Measurements from ENCODE around the gene IL1RN. TPM values are rescaled to one million over a fixed set of nuclear protein-coding genes. Genes with fewer than 3 reads are reported as not detected.
A peak's percentile ranks its signal among the peaks of the same experiment; 100 is the strongest.

IL1RN gene
- total and polyA plus RNA-seq, 2 of the 4 experiments (the other 2 are of a cell fraction): not detected

DNA sequence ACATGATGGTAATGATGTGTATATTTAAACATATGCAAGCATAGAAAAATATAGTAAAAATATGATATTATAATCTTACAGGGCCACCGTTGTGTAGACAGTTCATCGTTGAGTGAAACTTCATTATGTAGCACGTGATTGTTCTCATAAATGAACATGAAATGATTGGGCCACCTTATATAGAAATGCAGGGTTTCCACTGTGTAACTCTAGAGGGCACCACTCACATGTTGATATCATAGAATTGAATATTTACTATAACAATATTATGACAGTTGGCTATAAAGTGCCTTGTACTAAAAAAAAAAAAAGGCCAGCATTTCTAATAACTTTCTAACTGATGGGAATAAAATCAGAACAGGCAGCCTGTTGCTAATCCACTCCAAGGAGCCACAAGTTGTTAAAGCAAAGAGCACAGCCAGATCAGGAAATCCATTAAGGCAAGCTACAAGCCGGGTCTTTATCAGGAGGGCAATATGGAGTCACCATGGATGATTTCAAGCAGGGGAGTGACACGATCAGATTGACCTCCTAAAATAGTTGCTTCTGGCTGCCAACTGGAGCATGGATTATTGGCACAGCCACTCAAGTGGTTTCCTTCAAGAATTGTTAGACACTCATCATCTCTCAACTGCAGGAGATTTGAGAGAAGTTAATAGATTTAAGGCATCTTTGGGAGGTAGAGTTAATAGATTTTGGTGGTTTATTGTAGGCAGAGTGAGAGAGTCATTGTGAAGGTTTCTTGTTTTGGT lies 43.0 kb upstream of the IL1RN start:
- H3K14ac ChIP-seq (replicated peaks; ENCODE audit: low read depth, low read length): no peak overlapping the region

More for the DNA sequence above, 43.0 kb upstream of the IL1RN start:
- Histone ChIP-seq H3K4me1 (ENCODE audit: control insufficient read depth, insufficient read depth, low read length) (no peaks in the 10 kb centered on the region), H2AK5ac (ENCODE audit: low read depth, low read length) (no peak overlapping the region), H4K8ac (ENCODE audit: low read depth in 2 of 2, low read length in 2 of 2) (no peak overlapping the region), H3K4ac (ENCODE audit: low read depth, low read length) (no peak overlapping the region), H2AFZ (replicated peaks; ENCODE audit: low read length, poor library complexity) (no peak overlapping the region), H3K27me3 (ENCODE audit: control insufficient read depth, insufficient read depth, low read length) (peaks cover 8% of the 10 kb centered on the region), H3K18ac (ENCODE audit: low read depth, low read length) (no peak overlapping the region), H3K23ac (ENCODE audit: low read depth, low read length) (no peak overlapping the region), H3K4me3 (ENCODE audit: insufficient read depth, low read depth, low read length) (no peak overlapping the region), H2BK120ac (ENCODE audit: low read depth, low read length) (no peak overlapping the region), H3K9ac (ENCODE audit: low read depth, low read length) (no peak overlapping the region), H3K4me2 (ENCODE audit: low read depth, low read length) (no peak overlapping the region), H3K9me3 (ENCODE audit: control insufficient read depth, insufficient read depth, low read length) (no peaks in the 10 kb centered on the region), H2BK15ac (ENCODE audit: low read depth, low read length) (no peak overlapping the region), H3K36me3 (ENCODE audit: control insufficient read depth, insufficient read depth, low read length) (no peaks in the 10 kb centered on the region), H2BK5ac (ENCODE audit: low read depth, low read length, poor library complexity, severe bottlenecking) (no peak overlapping the region), H4K5ac (ENCODE audit: low read depth, low read length) (no peak overlapping the region), H3K27ac (ENCODE audit: insufficient read depth, low read length) (no peak overlapping the region), H4K91ac (ENCODE audit: insufficient read depth, low read depth, low read length) (no peak overlapping the region), H3K9me1 (ENCODE audit: insufficient read depth, low read length) (no peaks in the 10 kb centered on the region), H2BK20ac (ENCODE audit: low read depth, low read length) (no peak overlapping the region), H2AK9ac (replicated peaks; ENCODE audit: low read depth, low read length, poor library complexity) (no peak overlapping the region), H3K56ac (ENCODE audit: extremely low read depth, insufficient read depth, low read length) (no peak overlapping the region), H4K20me1 (ENCODE audit: insufficient read depth, low read length) (no peaks in the 10 kb centered on the region), H3K79me1 (ENCODE audit: low read depth in 1 of 2, low read length in 2 of 2) (no peaks in the 10 kb centered on the region)
- no TSS peak for BruUV-seq (replicated peaks)
- dilution Hi-C loops (cut with HindIII; ENCODE audit: low sequenced_read_pairs, unreplicated experiment) (no loop called here), intact Hi-C loops (cut with micrococcal nuclease) (no loop called here), in situ Hi-C loops (cut with MboI; ENCODE audit: low sequenced_read_pairs) (no loop called here)
- POLR2A ChIA-PET (ENCODE audit: unreplicated experiment): no interaction called here
- no peak for DNase-seq
- CTCF ChIA-PET: interaction anchor here (0.7 kb wide), 2 partner anchors 14 to 20 kb away, joined by 3 to 5 read pairs; no protein-coding TSS in a partner anchor
- ATAC-seq (ENCODE audit: low read depth): no peak
- 60% methylated on average over 1 of the region's 5 CpGs; no CpG with 5 or more reads in 1 of the 2 experiments for WGBS, 2 experiments (ENCODE audit: extremely low coverage in 2 of 2, insufficient read length in 1 of 2)
- TF ChIP-seq, protein P1, sequence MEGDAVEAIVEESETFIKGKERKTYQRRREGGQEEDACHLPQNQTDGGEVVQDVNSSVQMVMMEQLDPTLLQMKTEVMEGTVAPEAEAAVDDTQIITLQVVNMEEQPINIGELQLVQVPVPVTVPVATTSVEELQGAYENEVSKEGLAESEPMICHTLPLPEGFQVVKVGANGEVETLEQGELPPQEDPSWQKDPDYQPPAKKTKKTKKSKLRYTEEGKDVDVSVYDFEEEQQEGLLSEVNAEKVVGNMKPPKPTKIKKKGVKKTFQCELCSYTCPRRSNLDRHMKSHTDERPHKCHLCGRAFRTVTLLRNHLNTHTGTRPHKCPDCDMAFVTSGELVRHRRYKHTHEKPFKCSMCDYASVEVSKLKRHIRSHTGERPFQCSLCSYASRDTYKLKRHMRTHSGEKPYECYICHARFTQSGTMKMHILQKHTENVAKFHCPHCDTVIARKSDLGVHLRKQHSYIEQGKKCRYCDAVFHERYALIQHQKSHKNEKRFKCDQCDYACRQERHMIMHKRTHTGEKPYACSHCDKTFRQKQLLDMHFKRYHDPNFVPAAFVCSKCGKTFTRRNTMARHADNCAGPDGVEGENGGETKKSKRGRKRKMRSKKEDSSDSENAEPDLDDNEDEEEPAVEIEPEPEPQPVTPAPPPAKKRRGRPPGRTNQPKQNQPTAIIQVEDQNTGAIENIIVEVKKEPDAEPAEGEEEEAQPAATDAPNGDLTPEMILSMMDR (conservative IDR thresholded peaks at IDR 0.05; ENCODE audit: low read depth, low read length): peak; percentile 29
- no peak for TF ChIP-seq NFE2L2 (IDR thresholded peaks at IDR 0.05; ENCODE audit: low read depth, low read length)

Data from IMR-90 (cell line).